CD4-positive, alpha-beta T cell (primary cell): ENCODE results near the gene GSE1. TPM values are rescaled to one million over a fixed set of nuclear protein-coding genes. Genes with fewer than 3 reads are reported as not detected.

Experiments
- ATAC-seq: fragments of 200-7000 bp; cut with Tn5 transposase; one replicate; pipeline ENCODE4 v1.10.0; 2022; ENCODE audit warnings: mild to moderate bottlenecking; ENCODE audit not compliant: poor library complexity
- CTCF ChIA-PET: fragments of 350-600 bp; sonication (Branson Sonifier 250); formaldehyde crosslinking; loops from one replicate; lab custom pipeline; 2021; ENCODE audit warnings: antibody characterized with exemption, inconsistent platforms; lab: Charles Lee
- POLR2A ChIA-PET: fragments of 350-600 bp; sonication (Branson Sonifier 250); formaldehyde crosslinking; loops from one replicate; lab custom pipeline; 2021; ENCODE audit warnings: antibody characterized with exemption, inconsistent platforms; lab: Charles Lee
- DNase-seq, 14 experiments: peaks; one replicate each; pipeline ENCODE4 v3.0.0-alpha.2; 2013 to 2020; ENCODE audit warnings: mixed read lengths in 2 of 14
- H3K27ac ChIP-seq, 2 donors: one replicate each; pipeline versions ENCODE4 v1.5.1 to v1.7.0; 2013; ENCODE audit warnings: low read length in 2 of 2, low read depth in 1 of 2, mild to moderate bottlenecking in 1 of 2
- H3K27me3 ChIP-seq, 2 experiments: 1 replicate in 1 of 2; 2 replicates in 1 of 2; pipeline versions ENCODE4 v1.6.1 to v1.7.0; 2013; ENCODE audit warnings: low read length in 2 of 2, control low read depth in 1 of 2, mild to moderate bottlenecking in 1 of 2, moderate library complexity in 1 of 2; ENCODE audit not compliant: insufficient read depth in 2 of 2, control insufficient read depth in 1 of 2
- H3K36me3 ChIP-seq: one replicate; pipeline ENCODE4 v1.6.1; 2013; ENCODE audit warnings: low read length, control low read depth; ENCODE audit not compliant: insufficient read depth
- H3K4me1 ChIP-seq: one replicate; pipeline ENCODE4 v1.6.1; 2013; ENCODE audit warnings: low read length, control low read depth; ENCODE audit not compliant: insufficient read depth
- H3K4me3 ChIP-seq: one replicate; pipeline ENCODE4 v1.5.1; 2013; ENCODE audit warnings: mild to moderate bottlenecking, low read length, moderate library complexity
- H3K9me3 ChIP-seq, 2 experiments: 1 replicate in 1 of 2; 2 replicates in 1 of 2; pipeline versions ENCODE4 v1.6.1 to v1.7.0; 2013; ENCODE audit warnings: low read length in 2 of 2, mild to moderate bottlenecking in 2 of 2, control low read depth in 1 of 2, moderate library complexity in 1 of 2; ENCODE audit not compliant: control insufficient read depth in 1 of 2, insufficient read depth in 1 of 2
- H3K27ac Mint-ChIP-seq: one replicate; pipeline ENCODE4 v1.8.0; 2020; ENCODE audit warnings: mixed read lengths
- H3K27me3 Mint-ChIP-seq: one replicate; pipeline ENCODE4 v1.8.0; 2021; ENCODE audit warnings: mixed read lengths
- H3K36me3 Mint-ChIP-seq: one replicate; pipeline ENCODE4 v1.8.0; 2021; ENCODE audit warnings: low read depth, mixed read lengths
- H3K4me1 Mint-ChIP-seq: one replicate; pipeline ENCODE4 v1.8.0; 2021; ENCODE audit warnings: low read depth, mixed read lengths
- H3K4me3 Mint-ChIP-seq: one replicate; pipeline ENCODE4 v1.8.0; 2020; ENCODE audit warnings: mild to moderate bottlenecking, mixed read lengths
- H3K9me3 Mint-ChIP-seq: one replicate; pipeline ENCODE4 v1.8.0; 2020; ENCODE audit warnings: mixed read lengths
- CTCF ChIP-seq: fragments of 200-600 bp; IDR thresholded peaks from one replicate; pipeline ENCODE4 v1.8.0; 2022; ENCODE audit warnings: antibody characterized with exemption, mild to moderate bottlenecking
- intact Hi-C, 2 experiments: fragments of 100-400 bp; cut with DNase I in 1 of 2; cut with micrococcal nuclease in 1 of 2; formaldehyde crosslinking; loops; one replicate each; pipeline versions ENCODE4 v1.15.1 to v1.9.0; 2023 to 2025; cut with DNase I, micrococcal nuclease
- total RNA-seq, 174 experiments: library from RNA in 2 of 174; stranded (reverse) in 2 of 174; gene quantifications; one replicate each; pipeline ENCODE4 v1.2.3 and lab custom pipeline; 2021 to 2026

GSE1 gene
- total RNA-seq, 2 experiments from 2014 or later = 11.7 to 13.7 TPM

GRCh38 chr16:85593494-85594221 is 19.5 kb upstream of the GSE1 start:
- Mint-ChIP-seq H3K4me3 (no peak overlapping the region), H3K9me3 (no peaks in the 10 kb centered on the region), H3K27me3 (no peaks in the 10 kb centered on the region), H3K4me1 (no peaks in the 10 kb centered on the region), H3K36me3 (no peaks in the 10 kb centered on the region), H3K27ac (no peak overlapping the region)
- H3K27me3 ChIP-seq = no peaks in the 10 kb centered on the region
- no peak for TF ChIP-seq CTCF
- H3K9me3 ChIP-seq = no peaks in the 10 kb centered on the region
- H3K4me1 ChIP-seq = no peaks in the 10 kb centered on the region
- no peak overlapping the region for H3K4me3 ChIP-seq
- POLR2A ChIA-PET = no interaction called here
- intact Hi-C loops = no loop called here
- DNase-seq (no peak), ATAC-seq (no peak)
- CTCF ChIA-PET = no interaction called here
- H3K36me3 ChIP-seq = no peaks in the 10 kb centered on the region
- no peak overlapping the region for H3K27ac ChIP-seq

- Histone ChIP-seq H3K4me1 (no peaks in the 10 kb centered on the region), H3K4me3 (no peak overlapping the region), H3K36me3 (no peaks in the 10 kb centered on the region), H3K9me3 (no peaks in the 10 kb centered on the region), H3K27me3 (no peaks in the 10 kb centered on the region), H3K27ac (no peak overlapping the region)
- no peaks in the 10 kb centered on the region for H3K27me3 Mint-ChIP-seq
- no peaks in the 10 kb centered on the region for H3K36me3 Mint-ChIP-seq
- ChIA-PET CTCF (no interaction called here), POLR2A (no interaction called here)
- DNase-seq (no peak), ATAC-seq (no peak)
- no peaks in the 10 kb centered on the region for H3K4me1 Mint-ChIP-seq
- intact Hi-C loops = no loop called here
- no peaks in the 10 kb centered on the region for H3K9me3 Mint-ChIP-seq
- no peak for TF ChIP-seq CTCF
- H3K27ac Mint-ChIP-seq = no peak overlapping the region
- no peak overlapping the region for H3K4me3 Mint-ChIP-seq
Observed at GRCh38 chr16:85594273-85594977, 18.7 kb upstream of the GSE1 start.

GRCh38 chr16:85594978-85595661 is 18.0 kb upstream of the GSE1 start:
- H3K27me3 Mint-ChIP-seq = no peaks in the 10 kb centered on the region
- no peak overlapping the region for H3K4me3 Mint-ChIP-seq
- no peak for DNase-seq
- Histone ChIP-seq H3K4me1 (no peaks in the 10 kb centered on the region), H3K9me3 (no peaks in the 10 kb centered on the region), H3K27me3 (no peaks in the 10 kb centered on the region), H3K27ac (no peak overlapping the region), H3K4me3 (no peak overlapping the region), H3K36me3 (no peaks in the 10 kb centered on the region)
- no peaks in the 10 kb centered on the region for H3K36me3 Mint-ChIP-seq
- ATAC-seq = no peak
- no peaks in the 10 kb centered on the region for H3K9me3 Mint-ChIP-seq
- CTCF ChIA-PET = no interaction called here
- H3K27ac Mint-ChIP-seq = no peak overlapping the region
- H3K4me1 Mint-ChIP-seq = no peaks in the 10 kb centered on the region
- intact Hi-C loops = no loop called here
- TF ChIP-seq CTCF = no peak
- POLR2A ChIA-PET = no interaction called here
